IPS-NIHi11 (cell line): ENCODE data around the gene TBC1D1.
"Not testable (repeated sequence)": the region's sequence is repeated elsewhere in the genome, so short reads cannot be mapped to it uniquely, and the experiment has no call there.

Experiments
- DNase-seq: peaks from one replicate; pipeline ENCODE4 v3.0.0; 2012; ENCODE audit warnings: mixed read lengths, low spot score

Gene TBC1D1

DNA sequence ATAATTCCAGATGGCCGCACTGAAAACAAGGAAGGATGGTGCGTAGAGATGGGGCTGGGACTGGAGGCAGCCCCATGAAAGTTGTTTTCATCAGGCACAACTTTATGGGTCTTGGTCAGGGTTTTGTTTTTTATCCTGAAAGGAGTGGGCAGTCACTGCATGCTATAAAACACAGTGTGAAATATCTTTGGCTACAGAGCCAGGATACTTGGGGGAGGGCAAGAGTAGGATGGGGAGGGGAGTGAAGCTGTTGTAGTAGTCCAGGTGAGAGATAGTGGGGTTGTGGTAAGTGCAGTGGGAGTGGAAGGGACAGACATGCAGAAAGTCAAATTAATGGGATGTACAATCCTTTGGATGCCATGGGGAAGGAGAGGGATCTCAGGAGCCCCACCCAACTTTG is 125.8 kb downstream of the TBC1D1 start:
- no peak for DNase-seq

DNA sequence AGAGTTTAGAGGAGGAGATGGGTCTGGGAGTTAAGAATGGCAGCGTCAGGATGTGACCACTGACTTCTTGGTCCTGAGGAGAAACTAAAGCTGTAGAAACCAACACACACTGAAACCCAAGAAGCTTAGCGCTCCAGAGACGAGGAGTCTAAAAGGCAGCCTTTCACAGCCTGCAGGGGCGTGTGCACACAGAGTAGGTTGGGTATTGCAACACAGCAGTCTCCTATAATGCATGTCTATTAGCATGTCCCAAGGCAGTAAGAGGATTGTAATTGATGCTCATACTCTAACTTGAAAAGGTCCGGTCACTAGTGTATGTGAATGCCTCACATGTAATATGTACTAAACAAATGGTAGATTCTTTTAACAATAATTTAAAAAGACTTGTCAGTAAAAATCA is 126.7 kb downstream of the TBC1D1 start:
- no peak for DNase-seq

DNA sequence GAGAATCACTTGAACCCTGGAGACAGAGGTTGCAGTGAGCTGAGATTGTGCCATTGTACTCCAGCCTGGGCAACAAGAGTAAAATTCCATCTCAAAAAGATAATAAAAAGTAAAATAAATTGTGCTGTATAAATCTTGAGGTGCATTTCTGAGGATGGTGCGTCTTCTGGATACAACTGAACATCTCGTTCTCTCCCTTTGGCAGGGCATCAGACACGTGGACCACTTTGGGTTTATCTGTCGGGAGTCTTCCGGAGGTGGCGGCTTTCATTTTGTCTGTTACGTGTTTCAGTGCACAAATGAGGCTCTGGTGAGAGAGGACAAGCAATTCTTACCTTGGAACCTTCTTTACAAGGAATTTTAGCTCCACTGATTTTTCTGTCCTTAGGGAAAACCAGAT is 129.5 kb downstream of the TBC1D1 start:
- no peak for DNase-seq

DNA sequence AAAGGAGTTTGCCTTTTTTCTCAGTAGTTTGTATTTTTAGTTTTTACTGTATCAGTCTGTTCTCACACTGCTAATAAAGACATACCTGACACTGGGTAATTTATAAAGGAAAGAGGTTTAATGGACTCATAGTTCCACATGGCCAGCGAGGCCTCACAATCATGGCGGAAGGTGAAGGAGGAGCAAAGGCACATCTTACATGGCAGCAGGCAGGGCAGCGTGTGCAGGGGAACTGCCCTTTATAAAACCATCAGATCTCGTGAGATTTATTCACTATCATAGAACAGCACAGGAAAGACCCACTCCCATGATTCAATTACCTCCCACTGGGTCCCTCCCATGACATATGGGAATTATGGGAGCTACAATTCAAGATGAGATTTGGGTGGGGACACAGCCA is 130.1 kb downstream of the TBC1D1 start:
- not testable (repeated sequence) for DNase-seq

DNA sequence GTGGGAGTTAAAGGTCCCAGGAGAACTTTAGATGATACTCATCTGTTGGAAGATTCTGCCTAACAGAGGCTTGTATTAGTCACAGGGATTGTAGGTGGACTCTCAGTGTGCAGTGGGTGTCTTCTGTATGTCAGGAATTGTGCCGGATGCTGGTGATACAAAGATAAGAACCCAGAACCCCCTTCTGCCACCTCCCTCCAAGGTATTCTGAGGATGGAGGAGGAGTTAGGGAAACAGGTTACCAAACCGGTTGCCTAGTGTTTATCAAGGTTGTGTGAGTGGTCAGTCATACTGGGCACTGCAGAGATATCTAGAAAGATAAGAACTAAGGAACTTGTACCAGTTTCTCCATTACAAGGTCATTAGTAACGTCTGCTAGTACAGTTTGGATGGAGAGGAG is 130.9 kb downstream of the TBC1D1 start:
- DNase-seq: no peak

DNA sequence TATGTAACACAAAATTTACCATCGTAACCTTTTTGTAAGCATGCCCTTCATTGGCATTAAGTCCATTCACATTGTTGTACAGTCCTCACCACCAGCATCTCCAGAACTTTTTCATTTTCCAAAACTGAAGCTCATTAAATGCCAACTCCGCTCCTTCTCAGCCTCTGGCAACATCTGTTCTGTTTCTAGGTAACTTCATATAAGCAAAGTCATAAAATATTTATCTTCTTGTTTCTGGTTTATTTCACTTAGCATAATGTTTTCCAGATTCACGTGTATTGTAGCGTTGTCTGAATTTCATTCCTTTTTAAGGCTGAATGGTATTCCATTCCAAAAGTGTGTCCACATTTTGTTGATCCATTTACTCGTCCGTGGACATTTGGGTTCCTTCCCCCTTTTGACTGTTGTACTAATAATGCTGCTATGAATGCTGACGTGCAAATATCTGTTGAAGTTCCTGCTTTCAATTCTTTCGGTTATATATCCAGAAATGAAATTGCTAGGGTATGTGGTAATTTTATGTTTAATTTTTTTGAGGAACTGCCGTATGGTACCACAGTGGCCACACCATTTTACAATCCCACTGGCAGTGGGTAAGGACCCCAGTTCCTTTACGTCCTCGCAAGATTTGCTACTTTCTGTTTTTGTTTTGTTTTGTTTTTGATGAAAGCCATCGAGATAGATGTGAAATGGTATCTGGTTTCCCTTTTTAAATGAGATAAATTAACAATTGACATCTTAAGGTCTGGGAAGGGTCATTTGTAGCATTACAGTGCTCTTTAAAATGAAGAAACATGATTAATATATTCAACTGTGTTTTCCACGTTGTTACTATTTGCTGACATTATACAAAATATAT is 132.7 kb downstream of the TBC1D1 start:
- no peak for DNase-seq

DNA sequence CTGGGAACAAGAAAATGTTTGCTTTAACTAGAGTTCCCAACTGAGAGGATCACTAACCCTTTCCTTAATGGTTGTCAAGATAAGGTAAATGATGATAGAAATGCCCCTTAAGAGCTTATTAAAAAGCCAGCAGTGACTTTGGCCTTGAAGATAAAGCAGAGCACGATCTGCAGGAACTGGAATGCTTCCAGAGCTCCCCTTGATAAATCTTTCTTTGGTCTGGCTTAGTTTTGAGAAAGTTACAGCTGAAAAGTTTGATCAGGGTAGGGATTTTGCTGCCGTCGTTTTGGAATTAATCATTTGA is 133.3 kb downstream of the TBC1D1 start:
- DNase-seq: no peak

DNA sequence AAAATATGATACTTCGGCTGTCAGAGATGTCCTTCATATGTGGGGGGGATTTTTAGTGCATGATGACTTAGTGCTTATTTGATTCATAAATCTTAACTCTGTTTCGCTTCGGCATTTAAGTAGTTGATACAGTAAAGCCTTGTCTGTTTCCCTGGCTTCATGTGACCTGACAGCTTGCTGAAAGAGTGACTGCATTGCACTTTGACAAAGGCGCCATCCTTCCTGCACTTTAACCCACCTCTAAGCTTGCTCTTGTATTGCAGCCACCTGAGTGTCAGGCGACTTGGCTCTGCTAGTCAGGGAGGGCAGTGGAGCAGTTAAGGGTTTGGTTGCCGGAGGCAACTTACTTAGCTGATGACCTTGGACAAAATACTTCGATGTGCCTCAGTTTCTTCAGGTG is 134.8 kb downstream of the TBC1D1 start:
- DNase-seq: no peak

DNA sequence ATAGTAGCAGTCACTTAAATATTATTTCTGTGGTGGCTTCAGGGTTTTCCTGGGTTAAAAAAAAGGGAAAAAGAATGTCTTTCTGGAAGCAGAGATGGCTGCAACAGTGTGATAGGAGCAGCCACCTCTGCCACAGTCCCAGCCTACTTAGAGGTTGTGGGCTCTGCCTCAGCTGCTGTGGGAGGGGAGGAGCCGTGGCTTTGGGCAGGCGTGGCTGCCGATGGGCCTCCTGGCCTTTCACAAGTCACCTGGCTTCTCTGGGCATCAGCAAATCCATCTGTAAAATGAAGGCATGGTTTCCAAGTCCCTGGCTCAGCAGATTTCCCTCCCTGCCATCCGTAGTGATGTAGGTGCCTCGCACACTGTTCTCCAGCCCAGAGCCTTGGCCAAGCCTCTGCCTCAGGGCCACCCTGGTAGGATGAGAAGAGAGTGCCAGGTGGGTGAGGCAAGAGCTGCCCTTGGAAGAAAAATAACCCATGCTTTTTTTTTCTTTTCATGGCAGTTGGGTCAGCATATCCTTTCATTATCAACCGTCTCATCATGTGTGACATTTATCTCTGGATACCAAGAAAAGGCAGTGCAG is 135.4 kb downstream of the TBC1D1 start:
- DNase-seq: no peak

DNA sequence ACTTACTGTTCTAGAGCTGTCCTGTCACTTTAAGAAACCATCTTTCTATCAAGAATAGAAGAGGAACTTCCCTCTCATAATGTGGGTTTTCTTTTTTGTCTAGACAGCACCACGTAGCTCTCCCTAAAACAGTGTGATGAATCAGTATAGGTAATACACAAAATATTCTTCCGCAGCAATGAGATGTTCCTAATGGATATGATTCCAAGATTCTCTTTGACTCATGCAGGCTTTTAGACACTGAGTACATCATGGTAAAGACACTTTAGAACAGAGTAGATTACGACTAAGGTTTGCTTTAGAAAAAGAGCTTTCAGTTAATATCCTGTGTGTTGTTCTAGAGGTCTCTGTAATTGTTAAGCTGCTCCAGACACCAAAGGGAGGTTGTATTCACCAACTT is 139.1 kb downstream of the TBC1D1 start:
- DNase-seq: no peak

DNA sequence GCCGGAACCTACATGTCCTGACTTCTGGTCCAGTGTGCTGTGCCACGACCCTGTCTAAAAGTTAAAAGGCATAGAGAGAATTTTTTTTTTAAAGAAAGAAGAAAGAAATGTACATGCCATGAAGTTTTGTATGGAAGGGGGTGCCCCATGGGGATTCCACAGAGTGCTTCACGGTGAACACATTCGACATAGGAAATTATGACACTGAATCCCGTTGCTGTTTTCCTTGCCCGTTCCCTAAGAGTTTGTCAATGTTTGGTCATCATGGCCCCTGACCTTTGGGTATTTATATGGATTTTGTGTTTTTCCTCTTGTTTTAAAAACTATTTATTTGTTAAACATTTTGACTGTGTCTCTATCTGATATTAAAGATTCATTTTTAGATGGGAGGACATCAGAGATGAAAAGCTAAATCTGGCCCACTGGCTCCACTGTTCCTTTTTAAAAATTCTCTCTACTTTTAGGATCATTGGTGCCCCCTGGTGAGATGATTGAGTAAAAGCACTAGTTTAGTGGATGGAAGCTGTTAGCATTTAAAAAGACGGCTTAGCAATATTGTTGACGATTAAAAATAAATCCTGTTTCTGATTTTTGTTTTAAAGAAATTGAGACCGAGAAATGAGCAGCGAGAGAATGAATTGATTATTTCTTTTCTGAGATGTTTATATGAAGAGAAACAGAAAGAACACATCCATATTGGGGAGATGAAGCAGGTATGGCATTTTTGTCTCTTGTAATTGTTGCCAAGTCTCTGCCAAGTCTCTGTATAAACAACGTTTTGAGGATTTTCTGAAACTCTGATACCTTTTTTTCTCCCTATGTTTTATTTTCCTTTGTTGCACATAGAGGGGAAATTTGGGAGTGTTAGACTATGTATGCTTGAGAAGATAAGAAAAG is 144.3 kb downstream of the TBC1D1 start:
- DNase-seq: peak; percentile 64

DNA sequence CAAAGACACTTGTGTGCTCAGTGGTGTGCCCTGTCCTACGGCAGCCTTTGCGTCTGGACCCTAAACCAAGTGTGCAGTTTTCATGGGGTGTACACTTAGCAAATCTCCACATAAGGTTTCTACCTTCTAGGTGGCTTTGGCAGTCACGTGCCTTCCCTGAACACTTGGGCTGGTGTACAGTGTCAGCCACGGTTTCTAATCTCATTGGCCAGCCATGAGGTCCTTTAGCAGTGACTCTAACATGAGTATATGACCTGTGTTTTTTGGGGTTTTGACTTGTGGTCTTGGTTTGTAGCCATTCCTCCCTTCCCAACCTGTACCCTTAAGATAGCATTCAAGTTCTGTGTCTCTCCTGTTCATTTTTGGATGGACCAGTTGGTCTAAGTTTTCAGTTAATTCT is 145.7 kb downstream of the TBC1D1 start:
- no peak for DNase-seq

DNA sequence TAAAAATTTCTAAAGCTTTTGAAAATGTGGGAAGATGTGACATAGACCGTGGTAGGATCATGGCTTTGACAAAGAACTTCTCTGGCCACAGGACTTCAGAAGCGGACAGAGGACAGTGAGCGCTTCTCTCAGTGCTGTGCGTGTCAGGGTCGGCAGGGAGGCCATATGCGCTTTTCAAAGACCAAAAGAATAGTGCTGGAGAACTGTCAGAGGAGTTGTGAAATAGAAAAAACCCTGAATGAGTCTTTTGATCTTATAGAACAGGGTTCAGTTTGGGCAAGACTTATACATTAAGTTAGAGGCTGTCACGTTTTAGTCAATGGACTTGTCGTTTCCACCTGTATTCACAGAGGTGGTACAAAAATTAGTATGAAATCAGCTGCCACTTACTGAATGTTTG is 146.7 kb downstream of the TBC1D1 start:
- no peak for DNase-seq

DNA sequence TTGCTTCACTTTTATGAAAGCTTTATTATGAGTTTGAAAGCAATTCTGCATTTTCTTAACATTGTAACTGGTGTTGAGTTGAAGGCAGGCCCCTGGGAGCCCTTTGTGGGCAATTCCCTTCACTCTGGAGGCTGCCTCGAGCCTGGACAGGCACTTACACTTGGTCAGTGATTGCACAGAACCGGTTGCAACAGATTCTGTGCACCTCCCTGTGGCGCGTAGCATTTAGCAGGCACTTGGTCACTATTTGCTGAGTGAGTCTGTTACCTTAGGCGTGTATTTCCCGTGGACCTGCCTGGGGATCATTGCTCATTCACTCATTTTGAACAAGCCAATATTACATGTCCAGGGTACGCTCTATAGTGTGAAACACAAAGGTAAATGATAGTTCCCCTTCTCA is 149.7 kb downstream of the TBC1D1 start:
- no peak for DNase-seq

DNA sequence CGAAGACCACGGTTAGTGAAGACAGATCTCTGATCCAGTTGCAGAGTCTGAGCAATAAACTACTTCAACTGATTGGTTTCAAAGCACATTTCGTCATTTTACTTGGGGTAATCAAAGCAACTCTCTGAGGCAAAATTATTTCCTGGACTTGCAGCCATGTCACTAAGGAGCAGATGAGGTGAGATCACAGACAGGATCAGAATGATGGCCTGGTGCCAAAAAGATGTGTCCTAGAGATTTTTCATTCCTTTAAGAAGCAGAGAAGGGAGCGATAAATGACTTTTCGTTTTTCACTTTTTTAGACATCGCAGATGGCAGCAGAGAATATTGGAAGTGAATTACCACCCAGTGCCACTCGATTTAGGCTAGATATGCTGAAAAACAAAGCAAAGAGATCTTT is 153.2 kb downstream of the TBC1D1 start:
- DNase-seq: no peak

DNA sequence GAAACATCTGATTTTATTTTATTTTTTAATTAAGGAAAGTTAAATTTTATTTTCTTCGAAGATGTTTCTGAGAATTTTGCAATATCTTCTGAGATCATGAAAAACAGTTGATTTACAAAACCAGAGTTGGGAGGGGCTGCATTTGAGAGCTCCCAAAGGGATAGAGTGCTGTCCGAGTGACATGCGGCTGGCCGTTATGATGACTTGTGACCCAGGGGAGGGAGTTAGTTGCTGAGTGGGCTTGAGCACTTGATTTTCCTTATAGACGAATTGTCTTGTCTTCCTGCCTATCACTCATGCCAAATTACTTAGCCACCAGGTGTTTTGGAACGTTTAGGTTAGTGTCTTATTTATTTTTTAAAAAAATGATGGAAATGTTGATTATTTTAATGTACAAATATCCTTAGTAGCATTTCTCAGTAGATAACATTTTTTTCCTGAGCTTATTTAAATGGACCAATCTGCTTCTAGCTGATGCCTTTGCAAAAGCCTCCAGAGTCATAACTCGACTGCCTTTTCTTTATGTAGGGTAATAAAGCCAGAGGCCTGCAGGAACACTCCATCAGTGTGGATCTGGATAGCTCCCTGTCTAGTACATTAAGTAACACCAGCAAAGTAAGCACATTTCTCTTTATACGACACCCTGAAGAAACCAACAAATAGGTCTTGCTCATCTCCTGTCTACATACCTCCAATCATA is 154.6 kb downstream of the TBC1D1 start:
- DNase-seq: no peak

DNA sequence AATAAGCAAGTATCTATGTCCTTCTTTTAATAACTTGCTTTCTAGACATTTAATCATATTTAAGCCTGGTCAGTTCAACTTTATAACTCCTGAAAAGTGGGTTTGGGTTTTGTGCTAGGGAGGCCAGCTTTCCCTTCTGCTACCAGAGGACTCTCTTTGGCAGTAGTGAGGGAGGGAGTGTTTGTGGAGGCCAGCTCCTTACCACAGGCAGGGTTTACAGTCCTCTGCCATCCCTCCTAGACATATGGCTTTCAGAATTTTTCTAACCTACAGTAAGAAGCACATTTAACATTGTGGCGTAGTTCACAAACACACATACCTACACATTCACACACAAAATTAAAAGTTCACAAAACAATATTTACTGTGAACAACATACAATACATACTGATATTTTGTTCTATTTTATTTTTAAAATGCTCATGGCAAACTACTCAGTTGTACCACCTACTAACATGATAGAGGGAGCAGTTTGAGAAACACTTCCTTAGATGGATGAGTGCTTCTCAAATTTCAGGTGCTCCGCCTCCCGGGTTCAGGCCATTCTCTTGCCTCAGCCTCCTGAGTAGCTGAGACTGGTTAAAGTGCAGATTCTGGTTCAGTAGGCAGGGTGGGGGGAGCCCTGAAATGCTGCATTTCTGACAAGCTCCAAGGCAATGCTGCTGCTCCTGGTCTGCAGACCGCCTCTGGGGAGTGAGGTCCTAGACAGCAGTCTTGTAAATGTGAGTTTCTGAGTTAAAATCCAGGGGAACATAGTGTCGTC is 156.0 kb downstream of the TBC1D1 start:
- DNase-seq: peak; percentile 50

DNA sequence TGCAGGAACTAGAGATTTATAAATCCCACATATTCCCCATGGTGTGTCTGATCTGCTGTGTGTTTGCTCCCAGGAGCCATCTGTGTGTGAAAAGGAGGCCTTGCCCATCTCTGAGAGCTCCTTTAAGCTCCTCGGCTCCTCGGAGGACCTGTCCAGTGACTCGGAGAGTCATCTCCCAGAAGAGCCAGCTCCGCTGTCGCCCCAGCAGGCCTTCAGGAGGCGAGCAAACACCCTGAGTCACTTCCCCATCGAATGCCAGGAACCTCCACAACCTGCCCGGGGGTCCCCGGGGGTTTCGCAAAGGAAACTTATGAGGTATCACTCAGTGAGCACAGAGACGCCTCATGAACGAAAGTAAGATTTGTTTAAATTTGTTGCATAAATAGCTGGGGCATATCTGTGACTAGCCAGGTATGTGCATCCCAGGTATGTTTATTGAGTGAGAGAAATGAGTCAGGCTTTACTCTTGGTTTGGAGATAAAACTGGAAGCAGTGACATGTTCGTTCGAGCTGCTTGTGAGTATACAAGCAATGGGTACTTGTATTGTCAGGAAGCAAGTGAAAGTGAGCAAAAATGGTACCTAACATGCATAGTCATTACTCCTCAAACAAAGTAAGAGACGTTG is 158.8 kb downstream of the TBC1D1 start:
- no peak for DNase-seq

DNA sequence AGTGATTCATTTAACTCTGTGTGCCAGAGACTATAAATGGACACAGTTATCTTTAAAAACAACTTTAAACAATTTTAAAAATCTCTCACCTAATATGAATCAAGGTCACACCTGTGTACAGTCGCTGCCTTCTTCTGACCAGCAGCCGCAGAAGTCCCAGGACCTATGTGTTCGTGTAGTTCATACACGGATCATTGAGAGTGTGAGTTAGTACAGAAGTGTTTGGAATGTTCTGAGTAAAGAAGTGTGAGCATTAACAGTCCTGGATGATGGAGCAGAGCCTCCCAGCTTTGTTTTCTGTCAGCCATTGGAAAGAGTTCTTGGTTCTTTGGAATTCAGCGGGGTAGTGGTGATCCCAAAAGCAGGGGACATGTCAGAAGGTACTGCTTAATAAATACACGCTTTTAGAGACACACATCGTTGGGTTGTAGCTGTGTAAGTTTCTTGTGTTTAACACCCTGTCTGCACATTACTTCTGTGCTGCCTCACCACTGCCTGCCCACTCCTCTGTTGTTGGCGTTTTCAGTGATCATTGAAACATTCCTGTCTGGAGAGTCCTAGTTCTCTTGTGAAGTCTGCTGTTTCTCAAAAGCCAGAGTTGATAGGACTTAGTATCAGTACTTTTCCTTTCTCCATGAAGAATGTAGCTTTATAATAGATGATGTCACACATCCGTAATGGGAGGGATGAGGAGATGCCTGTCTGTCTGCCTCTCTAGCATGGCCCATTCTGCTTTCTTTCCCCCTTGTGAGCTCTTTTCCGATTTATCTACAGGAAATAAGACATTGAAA is 159.9 kb downstream of the TBC1D1 start:
- no peak for DNase-seq

DNA sequence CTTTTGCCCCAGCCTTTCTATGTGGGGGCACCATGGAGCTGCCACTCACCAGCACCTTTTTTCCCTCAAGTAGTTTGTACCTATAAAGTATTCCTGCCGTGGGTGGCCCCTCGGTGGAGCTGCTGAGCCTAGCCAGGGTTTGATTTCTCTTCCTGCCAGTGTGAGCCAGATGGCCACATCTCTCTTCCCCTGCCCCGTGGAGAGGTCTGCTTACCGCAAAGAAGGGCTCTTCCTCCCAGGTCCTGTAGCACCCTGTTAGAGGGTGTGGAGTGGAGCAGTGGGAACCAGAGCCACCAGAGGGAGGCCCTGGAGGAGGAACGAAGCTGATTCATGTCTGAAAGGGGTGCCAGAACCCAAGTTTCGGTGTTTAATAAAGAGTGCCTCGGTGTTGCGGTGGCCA is 164.7 kb downstream of the TBC1D1 start:
- no peak for DNase-seq
